ENCODE measurements around the gene TSHZ1. TPM values are rescaled to one million over a fixed set of nuclear protein-coding genes. Genes with fewer than 3 reads are reported as not detected.

The TSHZ1 gene
- total RNA-seq, 1 donor from 2014 or later, result 17.0 TPM

- Histone ChIP-seq H3K27me3 (ENCODE audit: low read depth) (no peaks in the 10 kb centered on the region), H3K9me3 (no peaks in the 10 kb centered on the region), H3K36me3 (peaks cover 15% of the 10 kb centered on the region), H3K27ac (no peak overlapping the region), H3K4me3 (no peak overlapping the region), H3K4me1 (no peaks in the 10 kb centered on the region)
- TF ChIP-seq CTCF (IDR thresholded peaks at IDR 0.05), result no peak
- DNase-seq, result no peak
- no peak for ATAC-seq
- intact Hi-C loops (cut with DNase I), result no loop called here
Observed at GRCh38 chr18:75291460-75291859, 80.9 kb downstream of the TSHZ1 start.

- no peak for TF ChIP-seq CTCF (IDR thresholded peaks at IDR 0.05)
- no peaks in the 10 kb centered on the region for H3K9me3 ChIP-seq
- H3K36me3 ChIP-seq, result no peaks in the 10 kb centered on the region
- no peak overlapping the region for H3K27ac ChIP-seq
- ATAC-seq (no peak), DNase-seq (no peak)
- no peak overlapping the region for H3K4me3 ChIP-seq
- H3K4me1 ChIP-seq, result no peaks in the 10 kb centered on the region
- H3K27me3 ChIP-seq (ENCODE audit: low read depth), result no peaks in the 10 kb centered on the region
- intact Hi-C loops (cut with DNase I), result no loop called here
Observed at GRCh38 chr18:75293591-75293990, 83.0 kb downstream of the TSHZ1 start.

GRCh38 chr18:75297731-75298130 is 87.1 kb downstream of the TSHZ1 start:
- ATAC-seq (no peak), DNase-seq (no peak)
- intact Hi-C loops (cut with DNase I), result no loop called here
- H3K4me1 ChIP-seq, result no peaks in the 10 kb centered on the region
- no peak overlapping the region for H3K4me3 ChIP-seq
- no peaks in the 10 kb centered on the region for H3K9me3 ChIP-seq
- H3K36me3 ChIP-seq, result no peaks in the 10 kb centered on the region
- TF ChIP-seq CTCF (IDR thresholded peaks at IDR 0.05), result no peak
- no peaks in the 10 kb centered on the region for H3K27me3 ChIP-seq (ENCODE audit: low read depth)
- H3K27ac ChIP-seq, result no peak overlapping the region

- Histone ChIP-seq H3K4me1 (no peaks in the 10 kb centered on the region), H3K36me3 (no peaks in the 10 kb centered on the region), H3K4me3 (no peak overlapping the region), H3K9me3 (no peaks in the 10 kb centered on the region), H3K27me3 (ENCODE audit: low read depth) (no peaks in the 10 kb centered on the region), H3K27ac (no peak overlapping the region)
- no peak for TF ChIP-seq CTCF (IDR thresholded peaks at IDR 0.05)
- intact Hi-C loops (cut with DNase I), result no loop called here
- no peak for DNase-seq
- ATAC-seq, result no peak
Observed at GRCh38 chr18:75304678-75305557, 94.3 kb downstream of the TSHZ1 start.

- no peaks in the 10 kb centered on the region for H3K9me3 ChIP-seq
- ATAC-seq, result no peak
- H3K4me3 ChIP-seq, result no peak overlapping the region
- TF ChIP-seq CTCF (IDR thresholded peaks at IDR 0.05), result no peak
- no peak for DNase-seq
- H3K27ac ChIP-seq, result no peak overlapping the region
- no peaks in the 10 kb centered on the region for H3K36me3 ChIP-seq
- intact Hi-C loops (cut with DNase I), result no loop called here
- H3K27me3 ChIP-seq (ENCODE audit: low read depth), result no peaks in the 10 kb centered on the region
- no peaks in the 10 kb centered on the region for H3K4me1 ChIP-seq
Observed at GRCh38 chr18:75305984-75306383, 95.4 kb downstream of the TSHZ1 start.
